GM12891 (cell line): ENCODE measurements around the gene FRG1. TPM values are rescaled to one million over a fixed set of nuclear protein-coding genes. Genes with fewer than 3 reads are reported as not detected.
"Not testable (repeated sequence)": the region's sequence is repeated elsewhere in the genome, so short reads cannot be mapped to it uniquely, and the experiment has no call there.

Source experiments
- DNase-seq: peaks from one replicate; pipeline ENCODE4 v3.0.0; 2011; ENCODE audit warnings: low spot score; ENCODE audit not compliant: insufficient read length
- FAIRE-seq: peaks from 2 replicates; lab custom pipeline; 2011; peaks lifted over from hg19 to GRCh38; lab: Jason Lieb, UNC
- PAX5 ChIP-seq: IDR thresholded peaks from 2 replicates; pipeline ENCODE4 v1.6.1; 2011; ENCODE audit warnings: low read length, moderate library complexity, mild to moderate bottlenecking; ENCODE audit not compliant: insufficient read depth, severe bottlenecking
- POLR2A ChIP-seq: IDR thresholded peaks from 2 replicates; pipeline ENCODE4 v1.6.1; 2011; ENCODE audit warnings: low read depth, low read length, control low read depth
- POLR2AphosphoS5 ChIP-seq: IDR thresholded peaks from 2 replicates; pipeline ENCODE4 v1.6.1; 2011; ENCODE audit warnings: low read depth, low read length, control low read depth
- POU2F2 ChIP-seq: IDR thresholded peaks from 2 replicates; pipeline ENCODE4 v1.6.1; 2011; ENCODE audit warnings: low read depth, mild to moderate bottlenecking, control low read depth, low read length, moderate library complexity
- SPI1 ChIP-seq: IDR thresholded peaks from 2 replicates; pipeline ENCODE4 v1.6.1; 2011; ENCODE audit warnings: low read depth, low read length, control low read depth
- TAF1 ChIP-seq: IDR thresholded peaks from 2 replicates; pipeline ENCODE4 v1.6.1; 2011; ENCODE audit warnings: low read depth, low read length, control low read depth
- polyA plus RNA-seq: library from polyadenylated mRNA; unstranded; fragments of >200 nt; gene quantifications from one replicate; pipeline ENCODE4 v1.2.1, GENCODE V29; 2012; ENCODE audit warnings: low read depth, missing spikeins, inconsistent platforms; ENCODE audit not compliant: missing spikeins

Gene FRG1
- 56.2 TPM for polyA plus RNA-seq

- FAIRE-seq (no peak), DNase-seq (peak; percentile 75)
- TF ChIP-seq POU2F2 (peak; percentile 42; the same call in 1 of the 2 replicates), PAX5 (peak; percentile 79), POLR2A (peak; percentile 67), POLR2AphosphoS5 (peak; percentile 83), SPI1 (peak; percentile 55), TAF1 (peak; percentile 78; the same call in 1 of the 2 replicates)
These were observed at the start of gene FRG1 for GRCh38 chr4:189940178-189941004. TSS of gene FRG1 (plus strand) at chr4:189940872. CDS start at chr4:189941010, 138 bp downstream.

DNA sequence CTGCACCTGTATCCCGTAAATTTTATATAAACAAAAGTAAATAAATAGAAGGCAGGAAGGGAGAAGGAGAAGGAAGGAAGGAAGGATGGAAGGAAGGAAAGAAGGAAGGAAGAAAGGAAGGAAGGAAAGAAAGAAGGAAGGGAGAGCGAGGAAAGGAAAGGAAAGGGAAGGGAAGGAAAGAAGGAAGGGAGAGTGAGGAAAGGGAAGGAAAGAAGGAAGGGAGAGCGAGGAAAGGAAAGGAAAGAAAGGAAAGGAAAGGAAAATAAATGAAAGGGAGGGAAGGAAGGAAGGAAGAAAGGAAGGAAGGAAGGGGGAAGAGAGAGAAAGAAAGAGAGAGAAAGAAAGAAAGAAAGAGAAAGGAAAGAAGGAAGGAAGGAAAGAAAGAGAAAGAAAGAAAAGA is 43.0 kb upstream of the FRG1 start:
- FAIRE-seq (no peak), DNase-seq (no peak)
- TF ChIP-seq SPI1 (no peak), TAF1 (no peak)

- not testable (repeated sequence) for DNase-seq, FAIRE-seq
These were observed 41.1 kb upstream of the FRG1 start for GRCh38 chr4:189899481-189900015.

DNA sequence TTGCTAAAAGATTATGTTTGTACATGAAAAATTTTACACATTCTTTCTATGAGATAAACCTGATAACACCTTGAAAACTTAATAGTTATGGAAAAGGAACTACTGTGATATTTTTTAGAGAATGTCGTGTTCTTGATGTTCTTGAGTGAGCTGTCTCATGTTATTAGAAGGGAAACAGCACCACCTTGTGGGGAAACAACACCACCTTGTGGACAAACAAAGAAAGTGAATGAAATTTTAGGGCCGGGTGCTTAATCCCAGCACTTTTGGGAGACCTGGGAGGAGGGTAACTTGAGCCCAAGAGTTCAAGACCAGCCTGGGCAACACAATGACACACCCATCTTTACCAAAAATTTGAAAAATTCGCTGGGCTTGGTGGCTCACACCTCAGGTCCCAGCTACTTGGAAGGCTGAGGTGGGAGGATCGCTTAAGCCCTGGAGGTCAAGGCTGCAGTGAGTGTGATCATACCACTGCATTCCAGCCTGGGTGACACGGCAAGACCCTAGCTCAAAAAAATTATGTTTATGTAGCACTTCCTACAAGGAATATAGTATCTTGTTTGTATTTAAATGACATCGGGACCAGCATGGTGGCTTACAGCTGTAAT is 36.1 kb upstream of the FRG1 start:
- FAIRE-seq, DNase-seq: not testable (repeated sequence)

- DNase-seq (no peak), FAIRE-seq (no peak)
- TF ChIP-seq PAX5: no peak
- no peak for TF ChIP-seq SPI1
- TF ChIP-seq POU2F2: no peak
- TF ChIP-seq POLR2AphosphoS5: no peak
- no peak for TF ChIP-seq TAF1
- no peak for TF ChIP-seq POLR2A
These were observed 28.5 kb upstream of the FRG1 start for GRCh38 chr4:189912170-189912569.

GRCh38 chr4:189917161-189917891 is 23.3 kb upstream of the FRG1 start:
- DNase-seq (no peak), FAIRE-seq (no peak)
- no peak for TF ChIP-seq PAX5
- TF ChIP-seq POLR2A: no peak
- no peak for TF ChIP-seq SPI1
- no peak for TF ChIP-seq POLR2AphosphoS5
- no peak for TF ChIP-seq POU2F2
- TF ChIP-seq TAF1: no peak

DNA sequence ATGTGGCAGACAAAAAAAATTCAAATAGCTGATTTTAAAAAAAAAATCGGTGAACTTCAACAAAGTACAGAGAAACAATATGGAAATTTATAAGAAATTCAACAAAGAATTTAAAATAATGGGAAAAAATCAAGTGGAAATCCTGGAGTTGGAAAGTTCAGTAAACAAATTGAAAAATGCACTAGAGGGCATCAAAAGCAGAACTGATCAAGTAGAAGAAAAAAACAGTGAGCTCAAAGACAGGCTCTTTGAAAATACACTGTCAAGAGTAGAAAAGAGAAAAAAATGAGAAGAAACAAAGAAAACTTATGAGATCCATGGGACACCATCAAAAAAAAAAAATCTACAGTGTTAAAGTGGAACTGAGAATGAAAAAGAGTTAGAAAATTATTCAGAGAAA is 19.6 kb upstream of the FRG1 start:
- DNase-seq (no peak), FAIRE-seq (no peak)
- TF ChIP-seq SPI1 (0 out of 2 replicates have a peak, but pooled peaks have one; percentile 8), TAF1 (no peak)

DNA sequence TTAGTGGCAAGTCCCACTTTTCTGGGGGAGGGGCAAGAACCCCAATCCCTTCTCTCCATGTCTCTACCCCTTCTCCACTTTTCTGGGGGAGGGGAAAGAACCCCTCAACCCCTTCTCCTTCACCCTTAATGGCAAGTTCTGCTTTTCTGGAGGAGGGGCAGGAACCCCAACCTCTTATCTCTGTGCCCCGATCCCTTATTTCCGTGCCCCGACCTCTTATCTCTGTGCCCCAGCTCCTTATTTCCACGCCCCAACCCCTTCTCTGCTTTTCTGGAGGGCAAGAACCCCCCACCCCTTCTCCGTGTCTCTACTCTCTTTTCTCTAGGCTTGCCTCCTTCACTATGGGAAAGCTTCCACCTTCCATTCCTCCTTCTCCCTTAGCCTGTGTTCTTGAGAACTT is 13.9 kb upstream of the FRG1 start:
- not testable (repeated sequence) for DNase-seq, FAIRE-seq

DNA sequence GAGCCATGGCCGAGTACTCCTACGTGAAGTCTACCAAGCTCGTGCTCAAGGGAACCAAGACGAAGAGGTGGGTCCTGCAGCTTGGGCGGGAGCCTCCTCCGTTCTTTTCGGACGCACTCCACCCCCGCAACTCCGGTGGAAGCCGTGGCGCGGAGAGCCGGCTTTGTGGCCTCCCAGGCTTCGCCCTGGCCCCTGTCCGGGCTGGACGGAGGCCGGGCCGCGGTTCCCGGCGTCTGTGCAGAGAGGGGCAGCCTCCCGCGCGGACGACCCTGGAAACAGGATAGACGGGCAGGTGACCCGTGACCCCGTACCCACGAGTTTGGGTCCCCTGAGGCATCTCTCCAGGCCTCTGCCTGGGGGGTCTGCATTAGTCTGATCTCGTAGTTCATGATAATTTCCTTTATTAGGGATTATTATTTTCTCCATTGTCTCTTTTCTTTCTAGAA is 356 bp downstream of the FRG1 start:
- TF ChIP-seq POLR2AphosphoS5 (no peak), SPI1 (no peak), PAX5 (no peak), POU2F2 (no peak), TAF1 (no peak), POLR2A (no peak)
- no peak for FAIRE-seq
- no peak for DNase-seq

DNA sequence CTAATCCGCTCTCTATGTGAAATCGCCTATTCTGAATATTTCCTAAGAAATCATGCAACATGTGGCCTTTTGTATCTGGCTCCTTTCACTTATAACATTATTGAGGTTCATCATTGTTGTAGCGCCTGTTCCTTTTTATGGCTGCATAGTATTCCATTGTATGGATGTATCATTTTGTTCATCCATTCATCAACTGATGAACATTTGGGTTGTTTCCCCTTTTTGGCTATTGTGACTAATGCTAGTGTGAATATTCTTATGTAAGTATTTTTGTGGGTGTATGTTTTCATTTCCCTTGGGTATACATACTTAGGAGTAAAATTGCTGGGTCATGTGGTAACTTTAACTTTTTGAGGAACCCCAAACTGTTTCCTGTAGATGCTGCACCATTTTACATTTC is 1.7 kb downstream of the FRG1 start:
- DNase-seq, FAIRE-seq: not testable (repeated sequence)

GRCh38 chr4:189944077-189944476 is 3.4 kb downstream of the FRG1 start:
- not testable (repeated sequence) for DNase-seq, FAIRE-seq

- DNase-seq, FAIRE-seq: not testable (repeated sequence)
These were observed 6.2 kb downstream of the FRG1 start for GRCh38 chr4:189946906-189947305.

DNA sequence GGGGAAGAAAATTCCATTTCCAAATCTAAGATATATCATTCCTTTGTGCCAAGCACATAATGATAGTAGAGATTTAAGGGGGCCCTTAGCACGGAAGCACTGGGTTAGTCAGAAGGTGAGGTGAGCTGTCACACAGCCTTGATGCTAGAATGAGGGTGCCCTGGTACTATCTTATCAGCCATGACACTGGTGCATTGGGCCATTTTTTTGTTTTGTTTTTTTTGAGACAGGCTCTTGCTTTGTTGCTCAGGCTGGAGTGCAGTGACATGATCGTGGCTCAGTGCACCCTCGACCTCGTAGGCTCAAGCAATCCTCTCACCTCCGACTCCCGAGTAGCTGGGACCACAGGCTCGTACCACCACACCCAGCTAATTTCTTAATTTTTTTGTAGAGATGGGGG is 7.8 kb downstream of the FRG1 start:
- FAIRE-seq: not testable (repeated sequence)

GRCh38 chr4:189969291-189969690 is 28.6 kb downstream of the FRG1 start:
- not testable (repeated sequence) for DNase-seq, FAIRE-seq

More for the DNA sequence above, 7.8 kb downstream of the FRG1 start:
- DNase-seq: not testable (repeated sequence)
